GM12891 (cell line): ENCODE measurements around the gene ERICH2. TPM values are rescaled to one million over a fixed set of nuclear protein-coding genes. Genes with fewer than 3 reads are reported as not detected.
"Not testable (repeated sequence)": the region's sequence is repeated elsewhere in the genome, so short reads cannot be mapped to it uniquely, and the experiment has no call there.

Source experiments
- DNase-seq: peaks from one replicate; pipeline ENCODE4 v3.0.0; 2011; ENCODE audit warnings: low spot score; ENCODE audit not compliant: insufficient read length
- FAIRE-seq: peaks from 2 replicates; lab custom pipeline; 2011; peaks lifted over from hg19 to GRCh38; lab: Jason Lieb, UNC
- PAX5 ChIP-seq: IDR thresholded peaks from 2 replicates; pipeline ENCODE4 v1.6.1; 2011; ENCODE audit warnings: low read length, moderate library complexity, mild to moderate bottlenecking; ENCODE audit not compliant: insufficient read depth, severe bottlenecking
- POLR2A ChIP-seq: IDR thresholded peaks from 2 replicates; pipeline ENCODE4 v1.6.1; 2011; ENCODE audit warnings: low read depth, low read length, control low read depth
- POLR2AphosphoS5 ChIP-seq: IDR thresholded peaks from 2 replicates; pipeline ENCODE4 v1.6.1; 2011; ENCODE audit warnings: low read depth, low read length, control low read depth
- POU2F2 ChIP-seq: IDR thresholded peaks from 2 replicates; pipeline ENCODE4 v1.6.1; 2011; ENCODE audit warnings: low read depth, mild to moderate bottlenecking, control low read depth, low read length, moderate library complexity
- SPI1 ChIP-seq: IDR thresholded peaks from 2 replicates; pipeline ENCODE4 v1.6.1; 2011; ENCODE audit warnings: low read depth, low read length, control low read depth
- TAF1 ChIP-seq: IDR thresholded peaks from 2 replicates; pipeline ENCODE4 v1.6.1; 2011; ENCODE audit warnings: low read depth, low read length, control low read depth
- polyA plus RNA-seq: library from polyadenylated mRNA; unstranded; fragments of >200 nt; gene quantifications from one replicate; pipeline ENCODE4 v1.2.1, GENCODE V29; 2012; ENCODE audit warnings: low read depth, missing spikeins, inconsistent platforms; ENCODE audit not compliant: missing spikeins

Gene ERICH2, protein sequence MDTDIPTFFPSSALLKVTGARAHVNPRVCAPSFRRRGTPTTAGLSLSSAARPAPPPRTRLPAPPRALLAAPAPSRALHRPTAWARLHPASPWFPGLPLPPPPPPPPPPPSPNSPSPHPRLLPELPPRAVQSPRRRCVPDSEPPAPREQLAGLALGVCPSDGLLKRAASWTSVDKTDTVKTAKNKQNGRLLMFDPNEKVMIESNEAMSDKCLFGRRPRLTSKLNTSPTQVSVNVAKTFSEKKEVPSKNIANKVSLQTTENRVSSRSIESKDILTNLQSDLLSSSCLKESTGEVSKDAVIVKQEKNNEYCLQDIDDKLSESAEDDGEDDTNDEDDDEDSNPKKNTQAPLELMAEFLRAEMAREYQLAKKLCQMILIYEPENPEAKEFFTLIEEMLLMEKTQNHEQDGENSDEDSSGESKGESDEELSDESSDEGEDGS
- polyA plus RNA-seq: not detected

- DNase-seq (peak; percentile 45), FAIRE-seq (peak; percentile 65)
- no peak for TF ChIP-seq SPI1
- TF ChIP-seq TAF1: no peak
- TF ChIP-seq POU2F2: no peak
- TF ChIP-seq PAX5: no peak
- no peak for TF ChIP-seq POLR2A
- TF ChIP-seq POLR2AphosphoS5: no peak
Measured at GRCh38 chr2:170770008-170770605, at the start of gene ERICH2. Gene ERICH2 (plus strand): TSS chr2:170770378. CDS start chr2:170770682, 304 bp downstream.

GRCh38 chr2:170721678-170722077 lies 48.5 kb upstream of the ERICH2 start:
- FAIRE-seq (no peak), DNase-seq (no peak)
- TF ChIP-seq PAX5 (no peak), SPI1 (no peak), TAF1 (no peak)

GRCh38 chr2:170722301-170722700 lies 47.9 kb upstream of the ERICH2 start:
- no peak for DNase-seq
- no peak for TF ChIP-seq POLR2A
- TF ChIP-seq PAX5: no peak
- TF ChIP-seq TAF1: no peak
- no peak for TF ChIP-seq SPI1
- TF ChIP-seq POLR2AphosphoS5: no peak
- TF ChIP-seq POU2F2: no peak
- no peak for FAIRE-seq

GRCh38 chr2:170723446-170723958 lies 46.7 kb upstream of the ERICH2 start:
- no peak for FAIRE-seq
- TF ChIP-seq POLR2AphosphoS5 (no peak), TAF1 (no peak), SPI1 (no peak), POU2F2 (no peak), POLR2A (no peak), PAX5 (no peak)
- no peak for DNase-seq

- DNase-seq (no peak), FAIRE-seq (no peak)
Measured at GRCh38 chr2:170733798-170734600, 36.2 kb upstream of the ERICH2 start.

DNA sequence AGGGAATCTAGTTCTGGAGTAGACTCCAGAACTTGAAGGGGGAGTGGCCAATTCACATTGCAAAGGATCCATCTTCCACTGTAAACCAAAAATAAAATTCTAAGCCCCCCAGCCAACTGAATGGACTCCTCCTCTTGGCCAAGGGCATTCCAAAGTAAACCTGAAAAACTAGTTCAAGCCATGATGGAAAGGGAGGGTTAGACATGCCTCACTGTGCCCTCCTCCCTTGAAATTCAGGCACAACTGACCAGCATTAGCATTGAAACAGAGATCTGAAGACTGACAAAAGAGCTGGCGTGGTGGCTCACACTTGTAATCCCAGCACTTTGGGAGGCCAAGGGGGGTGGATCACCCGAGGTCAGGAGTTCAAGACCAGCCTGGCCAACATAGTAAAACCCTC lies 35.6 kb upstream of the ERICH2 start:
- not testable (repeated sequence) for DNase-seq, FAIRE-seq

More at GRCh38 chr2:170733798-170734600, 36.2 kb upstream of the ERICH2 start:
- no peak for TF ChIP-seq POU2F2
- no peak for TF ChIP-seq TAF1
- no peak for TF ChIP-seq PAX5
- TF ChIP-seq POLR2AphosphoS5: no peak
- no peak for TF ChIP-seq SPI1
- TF ChIP-seq POLR2A: no peak

DNA sequence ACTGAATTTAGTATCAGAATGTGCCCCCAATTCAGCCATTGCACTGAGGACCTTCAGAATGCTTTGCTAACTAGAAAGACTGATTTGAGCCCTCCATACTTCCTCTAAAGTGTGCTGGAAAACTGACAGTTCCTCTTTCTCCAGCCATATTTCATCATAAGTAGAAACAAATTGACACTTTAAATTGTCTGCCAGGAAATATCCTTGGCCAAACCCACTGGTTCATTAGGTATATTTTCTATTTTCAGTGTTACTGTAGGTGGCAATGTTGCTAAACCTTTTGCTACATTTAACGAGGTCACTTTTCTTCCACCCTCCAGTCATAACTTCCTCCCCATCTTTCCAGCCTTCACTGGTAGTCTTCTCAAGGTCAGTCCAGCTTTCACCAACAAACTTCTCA lies 33.5 kb upstream of the ERICH2 start:
- FAIRE-seq: no peak
- TF ChIP-seq SPI1: no peak
- TF ChIP-seq TAF1: no peak
- no peak for TF ChIP-seq POU2F2
- no peak for TF ChIP-seq PAX5
- no peak for TF ChIP-seq POLR2A
- TF ChIP-seq POLR2AphosphoS5: no peak

GRCh38 chr2:170737406-170737805 lies 32.8 kb upstream of the ERICH2 start:
- FAIRE-seq (no peak), DNase-seq (no peak)
- no peak for TF ChIP-seq POU2F2
- TF ChIP-seq TAF1: no peak
- no peak for TF ChIP-seq POLR2A
- no peak for TF ChIP-seq PAX5
- TF ChIP-seq SPI1: no peak

More for the DNA sequence above, 33.5 kb upstream of the ERICH2 start:
- DNase-seq: no peak

- DNase-seq (no peak), FAIRE-seq (no peak)
- TF ChIP-seq PAX5 (no peak), SPI1 (no peak), TAF1 (no peak)
Measured at GRCh38 chr2:170737821-170738220, 32.4 kb upstream of the ERICH2 start.

- DNase-seq (no peak), FAIRE-seq (no peak)
Measured at GRCh38 chr2:170739048-170739447, 31.1 kb upstream of the ERICH2 start.

More at GRCh38 chr2:170739048-170739447, 31.1 kb upstream of the ERICH2 start:
- TF ChIP-seq TAF1 (no peak), SPI1 (no peak), POU2F2 (no peak), PAX5 (no peak), POLR2A (no peak), POLR2AphosphoS5 (no peak)
